ENCODE results near the gene S100A8. TPM values are rescaled to one million over a fixed set of nuclear protein-coding genes. Genes with fewer than 3 reads are reported as not detected.

Gene S100A8
- total RNA-seq, 4 donors from 2014 or later = 50.4 to 402 (median 59.6) TPM

DNA sequence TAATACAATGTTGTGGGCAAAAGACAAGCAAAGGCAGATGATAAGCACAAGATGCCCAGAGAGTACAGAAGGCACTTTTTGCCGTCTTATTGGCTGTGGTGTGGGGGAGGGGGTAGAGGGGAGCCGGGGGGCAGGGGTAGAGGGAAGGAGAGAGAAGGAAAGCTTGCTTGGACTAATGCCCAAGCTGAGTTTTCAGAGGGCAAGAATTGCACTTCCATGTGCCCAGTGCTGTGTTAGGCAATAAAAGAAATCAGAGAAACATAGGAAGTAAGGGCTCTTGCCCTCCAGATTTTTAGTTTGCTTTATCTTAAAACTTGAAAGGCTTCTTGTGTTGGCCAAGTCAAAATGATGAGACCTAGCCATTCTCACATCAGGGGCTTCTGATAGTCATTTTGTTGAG is 23.8 kb downstream of the S100A8 start:
- TF ChIP-seq, protein P1, sequence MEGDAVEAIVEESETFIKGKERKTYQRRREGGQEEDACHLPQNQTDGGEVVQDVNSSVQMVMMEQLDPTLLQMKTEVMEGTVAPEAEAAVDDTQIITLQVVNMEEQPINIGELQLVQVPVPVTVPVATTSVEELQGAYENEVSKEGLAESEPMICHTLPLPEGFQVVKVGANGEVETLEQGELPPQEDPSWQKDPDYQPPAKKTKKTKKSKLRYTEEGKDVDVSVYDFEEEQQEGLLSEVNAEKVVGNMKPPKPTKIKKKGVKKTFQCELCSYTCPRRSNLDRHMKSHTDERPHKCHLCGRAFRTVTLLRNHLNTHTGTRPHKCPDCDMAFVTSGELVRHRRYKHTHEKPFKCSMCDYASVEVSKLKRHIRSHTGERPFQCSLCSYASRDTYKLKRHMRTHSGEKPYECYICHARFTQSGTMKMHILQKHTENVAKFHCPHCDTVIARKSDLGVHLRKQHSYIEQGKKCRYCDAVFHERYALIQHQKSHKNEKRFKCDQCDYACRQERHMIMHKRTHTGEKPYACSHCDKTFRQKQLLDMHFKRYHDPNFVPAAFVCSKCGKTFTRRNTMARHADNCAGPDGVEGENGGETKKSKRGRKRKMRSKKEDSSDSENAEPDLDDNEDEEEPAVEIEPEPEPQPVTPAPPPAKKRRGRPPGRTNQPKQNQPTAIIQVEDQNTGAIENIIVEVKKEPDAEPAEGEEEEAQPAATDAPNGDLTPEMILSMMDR (IDR thresholded peaks at IDR 0.05) = no peak
- DNase-seq (ENCODE audit: low spot score) (no peak), ATAC-seq (ENCODE audit: low FRiP score) (no peak)

DNA sequence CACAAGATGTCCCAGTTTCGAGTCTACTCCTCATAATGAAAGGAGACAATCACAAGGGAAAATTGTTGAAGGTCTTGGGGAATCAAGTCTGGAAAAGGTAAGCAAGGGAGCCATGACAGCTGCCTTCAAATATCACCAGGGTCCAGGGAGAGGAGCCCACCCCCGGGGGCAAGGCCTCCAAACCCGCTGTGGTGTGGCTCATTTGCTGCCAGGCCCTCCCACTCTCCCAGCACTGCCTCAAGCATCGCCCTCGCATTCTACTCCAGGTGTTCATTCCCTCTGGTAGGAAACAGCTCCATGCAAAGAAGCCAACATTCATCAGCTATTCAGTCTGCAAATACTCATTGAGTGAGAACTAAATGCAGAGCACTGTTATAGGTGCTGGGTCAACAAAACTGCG is 24.6 kb downstream of the S100A8 start:
- DNase-seq (ENCODE audit: low spot score) (no peak), ATAC-seq (ENCODE audit: low FRiP score) (no peak)
- TF ChIP-seq, protein P1 (IDR thresholded peaks at IDR 0.05) = no peak

DNA sequence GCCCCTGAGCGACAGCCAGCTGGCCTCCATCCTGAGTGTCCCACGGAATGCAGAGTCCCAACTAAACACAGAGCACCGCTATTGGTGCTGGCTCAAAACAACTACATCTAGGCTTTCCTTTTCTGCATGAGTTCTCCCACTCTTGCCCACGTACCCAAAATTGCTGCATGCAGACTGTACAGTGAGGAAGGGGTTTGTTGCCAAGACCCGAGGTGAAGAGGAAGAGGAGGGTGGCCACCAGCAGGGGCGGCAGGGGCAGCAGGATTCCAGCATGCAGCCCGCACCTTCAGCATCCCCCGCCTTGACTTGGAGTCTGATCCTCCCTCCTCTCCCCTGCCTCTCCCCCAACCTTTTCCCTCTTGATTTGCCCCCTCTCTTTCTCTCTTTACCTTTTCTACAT is 25.2 kb downstream of the S100A8 start:
- ATAC-seq (ENCODE audit: low FRiP score) (no peak), DNase-seq (ENCODE audit: low spot score) (no peak)
- TF ChIP-seq, protein P1 (IDR thresholded peaks at IDR 0.05) = no peak

DNA sequence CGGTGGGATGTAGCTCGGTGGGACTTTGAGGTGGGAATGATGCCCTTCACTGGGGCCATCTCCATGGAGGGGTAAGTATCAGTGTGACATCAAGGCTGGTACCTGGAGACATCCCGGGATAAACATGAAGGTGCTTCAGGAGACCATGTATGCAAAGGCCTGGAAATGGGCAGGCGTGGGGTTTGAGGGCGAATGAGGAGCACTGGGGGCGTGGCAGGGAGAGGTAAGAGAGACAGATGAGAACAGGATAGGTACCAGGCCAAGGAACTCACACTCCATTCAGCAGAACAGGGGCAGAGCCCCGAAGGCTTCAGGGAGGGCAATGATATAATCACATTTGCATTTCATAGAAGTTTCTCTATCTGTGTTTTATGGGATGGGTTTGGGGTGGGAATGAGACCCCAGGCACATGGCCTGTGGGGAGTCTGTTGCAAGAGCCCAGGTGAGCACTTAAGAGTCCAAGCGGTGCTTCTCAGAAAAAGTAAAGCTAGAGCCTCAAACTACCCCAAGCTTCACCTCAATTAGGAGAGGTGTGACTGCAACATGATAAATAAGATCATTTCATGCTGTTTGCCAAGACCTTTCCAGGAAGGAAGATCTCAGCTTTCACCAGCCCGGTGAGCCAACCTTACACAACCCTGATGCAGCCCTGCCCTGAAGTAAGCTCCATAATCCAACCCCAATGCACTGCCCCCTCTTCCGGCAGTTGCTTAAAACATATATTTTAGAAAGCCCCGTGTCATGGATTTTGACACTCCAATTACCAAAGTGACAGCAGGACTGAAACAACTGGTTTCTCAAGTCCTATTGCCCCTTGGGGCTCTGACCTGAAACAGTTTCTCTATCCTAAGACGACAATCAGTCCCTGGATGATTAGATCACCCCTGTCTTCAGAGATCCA is 25.9 kb downstream of the S100A8 start:
- DNase-seq (ENCODE audit: low spot score) = no peak
- TF ChIP-seq, protein P1 (IDR thresholded peaks at IDR 0.05) = no peak
- peak; percentile 92 for ATAC-seq (ENCODE audit: low FRiP score)

DNA sequence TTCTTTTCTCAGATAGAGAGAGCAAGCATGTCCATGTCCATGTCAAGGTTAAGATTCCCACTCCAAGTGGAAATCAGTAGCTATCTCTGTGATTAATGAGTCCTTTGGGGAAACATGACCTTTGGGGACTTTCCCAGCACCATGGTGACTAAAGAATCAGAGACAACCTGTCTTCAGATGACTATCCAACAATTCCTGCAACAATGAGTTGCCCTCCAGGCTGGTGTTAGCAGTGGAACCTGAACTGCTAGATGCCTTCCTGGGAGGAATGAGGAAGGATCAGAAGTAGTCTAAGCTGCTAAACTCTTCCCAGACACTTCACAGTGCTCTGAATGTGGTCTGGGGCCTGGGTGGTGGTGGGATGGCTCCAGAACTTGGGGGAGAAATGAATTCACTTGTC is 26.7 kb downstream of the S100A8 start:
- DNase-seq (ENCODE audit: low spot score) (no peak), ATAC-seq (ENCODE audit: low FRiP score) (no peak)
- TF ChIP-seq, protein P1 (IDR thresholded peaks at IDR 0.05) = no peak

DNA sequence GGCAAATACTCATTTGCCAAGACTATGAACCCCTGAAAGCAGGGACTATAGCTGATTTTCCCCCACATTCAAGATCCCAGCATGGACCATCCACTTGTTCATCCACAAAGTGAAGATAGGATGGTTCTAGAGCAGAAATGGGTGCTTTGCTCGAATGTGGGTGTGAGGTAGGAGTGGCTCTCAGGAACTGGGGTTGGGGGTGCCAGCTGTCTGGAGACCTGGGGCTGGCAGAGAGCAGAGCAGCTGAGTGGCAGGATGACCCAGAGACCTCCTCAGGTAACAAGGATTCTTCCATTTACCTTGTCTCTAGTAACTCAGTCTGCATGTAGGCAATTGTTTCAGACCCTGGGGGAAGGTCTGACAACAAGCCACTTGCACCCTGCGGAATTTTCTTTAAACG is 27.2 kb downstream of the S100A8 start:
- no peak for ATAC-seq (ENCODE audit: low FRiP score)
- no peak for DNase-seq (ENCODE audit: low spot score)
- TF ChIP-seq, protein P1 (IDR thresholded peaks at IDR 0.05) = no peak
